BE2C (cell line): ENCODE measurements around the gene PLEKHM1.

Source experiments
- DNase-seq: peaks from one replicate; pipeline ENCODE4 v3.0.0-alpha.2; 2020
- H3K27me3 ChIP-seq: fragments of 250-450 bp; sonication (Bioruptor Pico); 2 replicates; pipeline ENCODE4 v1.5.1; 2020; ENCODE audit warnings: mild to moderate bottlenecking
- H3K36me3 ChIP-seq: fragments of 250-450 bp; sonication (Bioruptor Pico); 2 replicates; pipeline ENCODE4 v1.5.1; 2020; ENCODE audit warnings: mild to moderate bottlenecking
- H3K4me1 ChIP-seq: fragments of 250-450 bp; sonication (Bioruptor Pico); 2 replicates; pipeline ENCODE4 v1.5.1; 2020
- H3K4me3 ChIP-seq: 2 replicates; pipeline ENCODE4 v1.5.1; 2011; ENCODE audit warnings: low read depth, low read length
- H3K9me3 ChIP-seq: fragments of 250-450 bp; sonication (Bioruptor Pico); 2 replicates; pipeline ENCODE4 v1.5.1; 2020
- CTCF ChIP-seq: IDR thresholded peaks from 2 replicates; pipeline ENCODE4 v1.5.1; 2012; ENCODE audit warnings: mild to moderate bottlenecking, low read depth, low read length

The PLEKHM1 gene

GRCh38 chr17:45386178-45386577 is 104.3 kb downstream of the PLEKHM1 start:
- no peak for TF ChIP-seq CTCF
- no peak for DNase-seq
- Histone ChIP-seq H3K27me3 (no peaks in the 10 kb centered on the region), H3K36me3 (no peaks in the 10 kb centered on the region), H3K4me1 (peaks cover 3% of the 10 kb centered on the region), H3K4me3 (no peak overlapping the region), H3K9me3 (no peaks in the 10 kb centered on the region)
